Upper lobe of left lung (tissue), 6 donors: ENCODE measurements around the gene PPP1R13L. TPM values are rescaled to one million over a fixed set of nuclear protein-coding genes. Genes with fewer than 3 reads are reported as not detected.

Source experiments
- ATAC-seq, 2 donors: fragments of 200-7000 bp; cut with Tn5 transposase; one replicate each; pipeline ENCODE4 v1.9.1; 2022; ENCODE audit warnings: mild to moderate bottlenecking in 2 of 2, moderate library complexity in 2 of 2; ENCODE audit not compliant: low FRiP score in 2 of 2
- DNase-seq, 2 donors: peaks; one replicate each; pipeline ENCODE4 v3.0.0-alpha.2; 2019 to 2020
- H3K27ac ChIP-seq, 4 donors: fragments of 200-600 bp; sonication (generic); one replicate each; pipeline ENCODE4 v1.5.1; 2016 to 2019
- H3K27me3 ChIP-seq, 4 donors: fragments of 200-600 bp; sonication (generic); one replicate each; pipeline ENCODE4 v1.5.1; 2017 to 2019
- H3K36me3 ChIP-seq, 4 donors: fragments of 200-600 bp; sonication (generic); one replicate each; pipeline ENCODE4 v1.5.1; 2016 to 2019
- H3K4me1 ChIP-seq, 4 donors: fragments of 200-600 bp; sonication (generic); one replicate each; pipeline ENCODE4 v1.5.1; 2018 to 2019
- H3K4me3 ChIP-seq, 4 donors: fragments of 200-600 bp; sonication (generic); one replicate each; pipeline ENCODE4 v1.5.1; 2017 to 2019; ENCODE audit warnings: mild to moderate bottlenecking in 2 of 4, moderate library complexity in 1 of 4
- H3K9me3 ChIP-seq, 4 donors: fragments of 200-600 bp; sonication (generic); one replicate each; pipeline ENCODE4 v1.5.1; 2018 to 2019
- EP300 ChIP-seq, 4 donors: sonication (generic); formaldehyde crosslinking; IDR thresholded peaks; one replicate each; pipeline ENCODE4 v1.5.1; 2017; ENCODE audit warnings: antibody characterized with exemption in 4 of 4, control low read depth in 2 of 4
- POLR2A ChIP-seq, 4 donors: fragments of 450-650 bp; IDR thresholded peaks; one replicate each; pipeline ENCODE4 v1.5.1; 2016 to 2017; ENCODE audit warnings: antibody characterized with exemption in 4 of 4, mild to moderate bottlenecking in 2 of 4
- POLR2AphosphoS5 ChIP-seq, 2 donors: sonication (generic); formaldehyde crosslinking; IDR thresholded peaks; one replicate each; pipeline ENCODE4 v1.5.1; 2017; ENCODE audit warnings: antibody characterized with exemption in 2 of 2
- WGBS, 2 donors: methylation state at CpG; one replicate each; pipeline ENCODE4 v1.1.5; 2017 to 2018; 5-methylcytosine and 5-hydroxymethylcytosine counted together
- total RNA-seq, 6 donors: library from RNA; depleted of rRNA in 4 of 6; stranded (reverse); fragments of >200 nt in 4 of 6; gene quantifications; one replicate each; pipeline versions ENCODE4 v1.1.0 to v1.2.1, GENCODE V29; 2016 to 2021
- TF ChIP-seq, protein P1 (sequence below), 6 experiments: fragments of 450-650 bp in 4 of 6; fragments of 200-600 bp in 2 of 6; sonication (generic) in 2 of 6; IDR thresholded peaks; one replicate each; pipeline ENCODE4 v1.5.1; 2016 to 2019; ENCODE audit warnings: antibody characterized with exemption in 6 of 6
- donor health status: DM: no; HTN: no; CAD: no; lungs with moderate emphysema.
- donor health status: DM: no; HTN: yes; CAD: no; lungs with severe emphysema.

The PPP1R13L gene
- total RNA-seq, 6 donors from 2014 or later = 27.8 to 76.2 (median 57.5) TPM

GRCh38 chr19:45443462-45444317, 38.8 kb upstream of the PPP1R13L start:
- H3K27ac ChIP-seq = peak overlapping the region; percentile 93 to 98 (median 96)
- 1 to 2% methylated on average over 19 to 36 of the region's 49 CpGs for WGBS, 2 donors
- peak overlapping the region; percentile 22 to 51 (median 44) for H3K4me3 ChIP-seq
- H3K4me1 ChIP-seq = peaks cover 25 to 49% (median 38%) of the 10 kb centered on the region in 4 donors
- no peaks in the 10 kb centered on the region for H3K27me3 ChIP-seq
- H3K36me3 ChIP-seq = no peaks in the 10 kb centered on the region
- ATAC-seq (peak; percentile 81 to 94), DNase-seq (peak; percentile 97 to 99)
- H3K9me3 ChIP-seq = no peaks in the 10 kb centered on the region
- TF ChIP-seq POLR2A (IDR thresholded peaks at IDR 0.05) (peak in 3 of 4 donors; percentile 65 to 76 (median 74)), POLR2AphosphoS5 (IDR thresholded peaks at IDR 0.05) (peak; percentile 93 to 94), EP300 (IDR thresholded peaks at IDR 0.05) (peak in 2 of 4 donors; percentile 89 to 91)
- TF ChIP-seq, protein P1, sequence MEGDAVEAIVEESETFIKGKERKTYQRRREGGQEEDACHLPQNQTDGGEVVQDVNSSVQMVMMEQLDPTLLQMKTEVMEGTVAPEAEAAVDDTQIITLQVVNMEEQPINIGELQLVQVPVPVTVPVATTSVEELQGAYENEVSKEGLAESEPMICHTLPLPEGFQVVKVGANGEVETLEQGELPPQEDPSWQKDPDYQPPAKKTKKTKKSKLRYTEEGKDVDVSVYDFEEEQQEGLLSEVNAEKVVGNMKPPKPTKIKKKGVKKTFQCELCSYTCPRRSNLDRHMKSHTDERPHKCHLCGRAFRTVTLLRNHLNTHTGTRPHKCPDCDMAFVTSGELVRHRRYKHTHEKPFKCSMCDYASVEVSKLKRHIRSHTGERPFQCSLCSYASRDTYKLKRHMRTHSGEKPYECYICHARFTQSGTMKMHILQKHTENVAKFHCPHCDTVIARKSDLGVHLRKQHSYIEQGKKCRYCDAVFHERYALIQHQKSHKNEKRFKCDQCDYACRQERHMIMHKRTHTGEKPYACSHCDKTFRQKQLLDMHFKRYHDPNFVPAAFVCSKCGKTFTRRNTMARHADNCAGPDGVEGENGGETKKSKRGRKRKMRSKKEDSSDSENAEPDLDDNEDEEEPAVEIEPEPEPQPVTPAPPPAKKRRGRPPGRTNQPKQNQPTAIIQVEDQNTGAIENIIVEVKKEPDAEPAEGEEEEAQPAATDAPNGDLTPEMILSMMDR (IDR thresholded peaks at IDR 0.05) = peak in 1 of 6 experiments; percentile 11

- Histone ChIP-seq H3K4me1 (peaks cover 25 to 48% (median 37%) of the 10 kb centered on the region in 4 donors), H3K9me3 (no peaks in the 10 kb centered on the region), H3K27me3 (no peaks in the 10 kb centered on the region), H3K27ac (peak overlapping the region; percentile 93 to 98 (median 96)), H3K4me3 (peak overlapping the region in 3 of 4 donors; percentile 42 to 51 (median 47)), H3K36me3 (no peaks in the 10 kb centered on the region)
- peak; percentile 38 to 79 for TF ChIP-seq POLR2AphosphoS5 (IDR thresholded peaks at IDR 0.05)
- TF ChIP-seq, protein P1 (IDR thresholded peaks at IDR 0.05) = no peak
- TF ChIP-seq EP300 (IDR thresholded peaks at IDR 0.05) = peak in 1 of 4 donors; percentile 34
- ATAC-seq (peak; percentile 4 to 14), DNase-seq (peak in 1 of 2 donors; percentile 87)
- WGBS, 2 donors = 10 to 29% methylated on average over 7 to 15 of the region's 15 CpGs
These were observed 38.1 kb upstream of the PPP1R13L start for GRCh38 chr19:45442778-45443461.

DNA sequence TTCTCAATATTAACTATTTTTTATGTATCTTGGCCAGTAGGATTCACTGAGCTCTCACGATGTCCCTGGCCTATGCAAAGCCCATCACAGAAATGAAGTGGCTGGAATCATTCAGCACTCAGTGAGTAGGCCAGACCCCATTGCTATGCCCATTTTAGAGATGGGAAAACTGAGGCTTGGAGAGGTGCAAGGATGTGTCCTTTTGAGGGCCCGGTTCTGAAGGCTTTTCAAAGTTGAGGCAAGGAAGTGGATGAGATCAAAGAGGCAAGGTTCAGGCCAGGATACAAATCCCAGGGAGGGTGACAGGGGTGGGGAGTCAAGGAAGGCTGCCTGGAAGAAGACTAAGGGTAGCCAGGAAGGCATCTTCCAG, 37.5 kb upstream of the PPP1R13L start:
- no peaks in the 10 kb centered on the region for H3K9me3 ChIP-seq
- H3K4me1 ChIP-seq = peaks cover 25 to 48% (median 37%) of the 10 kb centered on the region in 4 donors
- WGBS, 2 donors = 79 to 83% methylated on average over 2 of the region's 2 CpGs
- TF ChIP-seq EP300 (IDR thresholded peaks at IDR 0.05) (no peak), POLR2A (IDR thresholded peaks at IDR 0.05) (no peak), POLR2AphosphoS5 (IDR thresholded peaks at IDR 0.05) (no peak)
- TF ChIP-seq, protein P1 (IDR thresholded peaks at IDR 0.05) = no peak
- H3K27me3 ChIP-seq = no peaks in the 10 kb centered on the region
- DNase-seq = no peak
- H3K27ac ChIP-seq = peak overlapping the region; percentile 93 to 98 (median 96)
- no peaks in the 10 kb centered on the region for H3K36me3 ChIP-seq
- no peak overlapping the region for H3K4me3 ChIP-seq
- ATAC-seq = no peak

DNA sequence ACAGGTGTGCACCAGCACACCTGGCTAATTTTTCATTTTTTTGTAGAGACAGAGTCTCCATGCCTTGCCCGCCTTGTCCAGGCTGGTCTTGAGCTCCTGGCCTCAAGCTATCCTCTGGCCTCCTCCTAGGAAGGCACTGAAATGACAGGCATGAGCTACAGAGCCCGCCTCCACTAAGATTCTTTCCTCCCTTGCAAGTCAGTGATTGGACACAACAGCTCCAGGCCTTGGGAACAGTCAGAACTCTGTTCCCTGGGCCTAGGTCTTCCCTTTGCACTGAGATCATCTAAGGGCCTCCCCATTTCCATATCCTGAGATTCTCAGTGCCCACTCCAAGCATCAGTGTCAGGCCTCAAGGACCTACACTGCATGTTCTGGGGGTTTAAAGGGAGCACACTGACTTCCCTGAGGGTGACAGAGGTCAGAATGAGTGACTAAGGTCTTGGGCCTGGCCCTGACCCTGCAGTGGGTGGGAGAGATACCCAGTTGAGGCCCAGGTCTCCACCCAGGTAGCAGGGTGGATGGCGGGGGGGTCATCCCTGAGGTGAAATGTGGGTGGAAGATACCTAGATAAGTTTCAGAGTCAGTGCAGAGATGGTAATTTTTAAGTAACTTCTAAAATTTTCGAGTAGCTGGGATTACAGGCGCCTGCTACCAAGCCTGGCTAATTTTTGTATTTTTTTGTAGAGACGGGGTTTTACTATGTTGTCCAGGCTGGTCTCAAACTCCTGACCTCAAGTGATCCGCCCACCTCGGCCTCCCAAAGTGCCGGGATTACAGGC, 36.2 kb upstream of the PPP1R13L start:
- H3K4me1 ChIP-seq = peaks cover 25 to 48% (median 33%) of the 10 kb centered on the region in 4 donors
- 92 to 94% methylated on average over 9 of the region's 9 CpGs for WGBS, 2 donors
- peak overlapping the region; percentile 12 to 98 (median 92) for H3K27ac ChIP-seq
- DNase-seq (no peak), ATAC-seq (no peak)
- TF ChIP-seq EP300 (IDR thresholded peaks at IDR 0.05) (no peak), POLR2AphosphoS5 (IDR thresholded peaks at IDR 0.05) (no peak)
- H3K27me3 ChIP-seq = no peaks in the 10 kb centered on the region
- H3K9me3 ChIP-seq = no peaks in the 10 kb centered on the region
- H3K36me3 ChIP-seq = no peaks in the 10 kb centered on the region
- no peak overlapping the region for H3K4me3 ChIP-seq
